ENCODE data around the gene FBXO33.

Gene FBXO33

DNA sequence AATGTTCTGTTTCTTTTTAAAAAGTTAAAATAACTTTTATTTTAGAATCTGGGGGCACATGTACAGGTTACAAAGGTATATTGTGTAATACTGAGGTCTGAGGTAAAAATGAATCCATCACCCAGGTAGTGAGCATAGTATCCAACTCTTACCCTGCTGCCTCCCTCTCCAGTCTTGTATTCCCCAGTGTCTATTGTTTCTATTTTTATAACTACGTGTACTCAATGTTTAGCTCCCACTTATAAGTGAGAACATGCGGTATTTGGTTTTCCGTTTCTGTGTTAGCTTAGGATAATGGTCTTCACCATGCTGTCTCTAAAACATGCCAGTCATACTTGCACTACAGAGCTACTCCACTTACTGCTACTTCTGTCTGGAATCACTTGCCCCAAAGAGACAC is 8.4 kb downstream of the FBXO33 start:
- H3K4me3 ChIP-seq (replicated peaks in 1 of 2; ENCODE audit: low read depth in 2 of 2, low read length in 2 of 2): no peak overlapping the region
- TF ChIP-seq, protein P1, sequence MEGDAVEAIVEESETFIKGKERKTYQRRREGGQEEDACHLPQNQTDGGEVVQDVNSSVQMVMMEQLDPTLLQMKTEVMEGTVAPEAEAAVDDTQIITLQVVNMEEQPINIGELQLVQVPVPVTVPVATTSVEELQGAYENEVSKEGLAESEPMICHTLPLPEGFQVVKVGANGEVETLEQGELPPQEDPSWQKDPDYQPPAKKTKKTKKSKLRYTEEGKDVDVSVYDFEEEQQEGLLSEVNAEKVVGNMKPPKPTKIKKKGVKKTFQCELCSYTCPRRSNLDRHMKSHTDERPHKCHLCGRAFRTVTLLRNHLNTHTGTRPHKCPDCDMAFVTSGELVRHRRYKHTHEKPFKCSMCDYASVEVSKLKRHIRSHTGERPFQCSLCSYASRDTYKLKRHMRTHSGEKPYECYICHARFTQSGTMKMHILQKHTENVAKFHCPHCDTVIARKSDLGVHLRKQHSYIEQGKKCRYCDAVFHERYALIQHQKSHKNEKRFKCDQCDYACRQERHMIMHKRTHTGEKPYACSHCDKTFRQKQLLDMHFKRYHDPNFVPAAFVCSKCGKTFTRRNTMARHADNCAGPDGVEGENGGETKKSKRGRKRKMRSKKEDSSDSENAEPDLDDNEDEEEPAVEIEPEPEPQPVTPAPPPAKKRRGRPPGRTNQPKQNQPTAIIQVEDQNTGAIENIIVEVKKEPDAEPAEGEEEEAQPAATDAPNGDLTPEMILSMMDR (IDR thresholded peaks at IDR 0.05; ENCODE audit: low read depth, low read length): no peak
- no peak for DNase-seq (ENCODE audit: low read depth in 2 of 2)

DNA sequence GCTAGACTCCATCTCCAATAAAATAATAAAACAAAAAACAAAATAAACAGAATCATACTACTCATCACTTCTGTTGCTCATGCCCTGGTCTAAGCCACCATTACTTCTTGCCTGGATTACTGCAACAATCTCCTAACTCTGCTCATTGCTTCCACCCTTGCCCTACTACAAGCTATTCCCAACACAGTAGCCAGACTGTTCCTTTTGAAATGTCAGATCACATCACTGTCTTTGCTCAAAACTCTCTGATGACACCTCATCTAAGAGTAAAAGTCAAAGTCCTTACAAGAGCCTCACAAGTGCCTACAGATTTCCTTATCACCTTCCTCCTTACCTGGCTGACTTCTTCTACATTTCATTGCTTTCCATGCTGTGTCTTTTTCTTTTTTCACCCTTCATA is 10.0 kb downstream of the FBXO33 start:
- TF ChIP-seq, protein P1 (IDR thresholded peaks at IDR 0.05; ENCODE audit: low read depth, low read length): no peak

DNA sequence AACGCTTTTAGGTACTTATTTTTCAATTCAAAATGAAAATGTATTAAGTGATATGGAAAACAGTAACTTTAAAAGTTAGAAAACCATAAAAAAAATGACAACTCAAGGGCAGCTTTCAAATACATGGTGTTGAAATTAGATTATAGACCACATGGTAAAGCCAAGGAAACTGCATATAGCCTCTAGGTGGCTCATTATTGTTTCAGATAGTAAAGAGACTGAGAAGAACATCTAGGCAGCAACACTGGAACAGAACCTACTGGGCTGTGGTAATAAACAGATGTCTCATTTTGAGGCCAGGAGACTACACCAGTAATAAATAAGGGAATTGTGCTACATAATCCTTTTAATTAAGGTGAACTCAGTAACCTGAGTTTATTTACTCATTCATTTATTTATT is 13.0 kb downstream of the FBXO33 start:
- peak in 1 of 2 donors; percentile 18 for DNase-seq (ENCODE audit: low read depth in 2 of 2)
- TF ChIP-seq, protein P1 (IDR thresholded peaks at IDR 0.05; ENCODE audit: low read depth, low read length): no peak
- H3K4me3 ChIP-seq (replicated peaks in 1 of 2; ENCODE audit: low read depth in 2 of 2, low read length in 2 of 2): no peak overlapping the region

More for the DNA sequence above, 10.0 kb downstream of the FBXO33 start:
- no peak overlapping the region for H3K4me3 ChIP-seq (replicated peaks in 1 of 2; ENCODE audit: low read depth in 2 of 2, low read length in 2 of 2)
- no peak for DNase-seq (ENCODE audit: low read depth in 2 of 2)

DNA sequence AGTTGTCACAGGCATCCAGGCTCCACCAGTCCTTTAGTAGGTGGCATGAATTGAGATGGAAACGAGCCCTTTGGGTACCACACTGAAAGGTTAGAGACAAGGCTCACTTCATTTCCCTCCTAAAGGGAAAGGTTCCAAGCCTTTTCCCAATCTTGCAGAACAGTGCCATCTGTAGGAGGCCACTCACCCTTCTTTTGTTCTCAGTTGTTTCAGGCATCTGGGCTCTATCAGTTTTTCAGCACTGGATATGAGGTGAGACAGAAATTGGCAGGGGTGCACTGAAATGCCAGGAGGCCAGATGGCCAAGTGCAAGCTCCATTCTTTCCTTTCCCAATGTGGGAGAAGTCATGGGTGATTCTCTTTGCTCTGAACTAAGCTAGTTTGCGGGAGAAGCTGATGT is 15.2 kb downstream of the FBXO33 start:
- H3K4me3 ChIP-seq (replicated peaks in 1 of 2; ENCODE audit: low read depth in 2 of 2, low read length in 2 of 2): no peak overlapping the region
- TF ChIP-seq, protein P1 (IDR thresholded peaks at IDR 0.05; ENCODE audit: low read depth, low read length): peak; percentile 37

DNA sequence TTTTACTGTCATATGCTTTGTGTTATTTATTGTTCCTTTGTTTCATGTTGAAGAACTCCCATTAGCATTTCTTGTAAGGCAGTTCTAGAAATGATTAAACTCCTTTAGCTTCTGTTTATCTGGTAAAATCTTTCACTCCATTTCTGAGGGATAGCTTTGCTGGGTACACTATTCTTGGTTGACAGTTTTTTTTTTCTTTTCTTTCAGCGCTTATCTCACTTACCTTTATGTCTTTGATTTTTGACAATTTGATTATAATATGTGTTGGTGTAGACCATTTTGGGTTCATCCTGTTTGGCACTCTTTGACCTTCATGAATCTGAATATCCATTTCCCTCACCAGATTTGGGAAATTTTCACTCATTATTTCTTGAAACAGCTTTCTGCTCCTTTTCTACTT is 16.2 kb downstream of the FBXO33 start:
- no peak overlapping the region for H3K4me3 ChIP-seq (replicated peaks in 1 of 2; ENCODE audit: low read depth in 2 of 2, low read length in 2 of 2)
- TF ChIP-seq, protein P1 (IDR thresholded peaks at IDR 0.05; ENCODE audit: low read depth, low read length): no peak

More for the DNA sequence above, 15.2 kb downstream of the FBXO33 start:
- peak; percentile 42 to 46 for DNase-seq (ENCODE audit: low read depth in 2 of 2)

DNA sequence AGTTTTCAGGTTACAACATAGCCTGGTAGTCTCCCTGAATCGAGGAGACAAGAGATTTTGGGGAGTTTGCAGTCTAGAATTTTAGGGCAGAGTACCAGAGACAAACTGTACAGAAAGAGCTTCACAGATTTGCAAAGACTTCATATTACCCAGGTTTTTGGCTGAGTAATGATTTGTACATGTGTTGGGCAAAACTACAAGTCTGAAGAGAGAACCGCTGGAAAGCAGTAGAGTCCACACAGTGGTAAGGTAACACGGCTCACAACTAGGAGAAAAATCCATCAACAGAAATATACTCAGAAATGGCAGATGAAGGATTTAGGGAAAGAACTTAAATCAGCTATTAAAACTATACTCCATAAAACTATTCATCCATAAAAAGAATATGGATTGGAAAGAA is 25.7 kb downstream of the FBXO33 start:
- H3K4me3 ChIP-seq (replicated peaks in 1 of 2; ENCODE audit: low read depth in 2 of 2, low read length in 2 of 2): no peak overlapping the region
- DNase-seq (ENCODE audit: low read depth in 2 of 2): no peak
- TF ChIP-seq, protein P1 (IDR thresholded peaks at IDR 0.05; ENCODE audit: low read depth, low read length): no peak

More for the DNA sequence above, 16.2 kb downstream of the FBXO33 start:
- no peak for DNase-seq (ENCODE audit: low read depth in 2 of 2)

DNA sequence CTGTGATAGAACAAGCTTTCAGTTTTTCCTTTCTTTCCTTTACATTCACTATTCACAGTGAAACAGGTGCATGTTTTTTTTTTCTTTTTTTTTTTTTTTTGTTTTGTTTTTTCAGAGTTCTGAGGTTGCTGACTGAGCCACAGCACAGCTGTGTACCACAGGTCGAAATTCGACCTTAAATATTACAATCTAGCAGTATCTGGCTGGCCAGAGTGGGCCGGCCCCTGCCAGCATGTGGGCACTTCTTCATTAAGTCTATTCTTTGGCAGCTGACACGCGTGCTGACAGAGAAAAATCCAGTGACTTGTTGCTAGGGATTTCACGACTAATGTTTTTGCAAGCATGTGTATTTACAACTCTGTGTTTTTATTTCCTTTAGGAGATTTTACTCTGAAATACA is 33.9 kb downstream of the FBXO33 start:
- TF ChIP-seq, protein P1 (IDR thresholded peaks at IDR 0.05; ENCODE audit: low read depth, low read length): no peak
- no peak for DNase-seq (ENCODE audit: low read depth in 2 of 2)
- H3K4me3 ChIP-seq (replicated peaks in 1 of 2; ENCODE audit: low read depth in 2 of 2, low read length in 2 of 2): no peak overlapping the region

Measured in cardiac fibroblast (primary cell).